Raji (cell line): Measurements from ENCODE around the gene CHMP6.

Experiments used
- POLR2A ChIP-seq: IDR thresholded peaks from 2 replicates; pipeline ENCODE4 v1.6.1; 2011; ENCODE audit warnings: low read depth, low read length, control low read depth; ENCODE audit not compliant: insufficient read depth

CHMP6 gene

DNA sequence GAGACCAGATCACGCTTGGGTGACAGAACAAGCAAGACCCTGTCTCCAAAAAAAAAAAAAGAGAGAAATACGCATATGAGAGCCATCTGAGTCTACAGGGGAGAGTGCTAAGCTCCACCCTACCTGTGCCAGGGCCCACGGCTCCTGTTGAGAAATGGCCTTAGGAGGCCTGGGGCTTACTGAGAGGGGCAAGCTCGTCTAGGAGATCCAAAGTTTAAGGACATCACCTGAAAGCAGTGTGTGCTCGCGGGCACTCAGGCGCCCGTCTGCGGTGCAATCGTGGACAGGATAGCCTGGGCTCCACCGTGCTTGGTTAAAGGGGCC is 28.8 kb downstream of the CHMP6 start:
- TF ChIP-seq POLR2A: no peak

DNA sequence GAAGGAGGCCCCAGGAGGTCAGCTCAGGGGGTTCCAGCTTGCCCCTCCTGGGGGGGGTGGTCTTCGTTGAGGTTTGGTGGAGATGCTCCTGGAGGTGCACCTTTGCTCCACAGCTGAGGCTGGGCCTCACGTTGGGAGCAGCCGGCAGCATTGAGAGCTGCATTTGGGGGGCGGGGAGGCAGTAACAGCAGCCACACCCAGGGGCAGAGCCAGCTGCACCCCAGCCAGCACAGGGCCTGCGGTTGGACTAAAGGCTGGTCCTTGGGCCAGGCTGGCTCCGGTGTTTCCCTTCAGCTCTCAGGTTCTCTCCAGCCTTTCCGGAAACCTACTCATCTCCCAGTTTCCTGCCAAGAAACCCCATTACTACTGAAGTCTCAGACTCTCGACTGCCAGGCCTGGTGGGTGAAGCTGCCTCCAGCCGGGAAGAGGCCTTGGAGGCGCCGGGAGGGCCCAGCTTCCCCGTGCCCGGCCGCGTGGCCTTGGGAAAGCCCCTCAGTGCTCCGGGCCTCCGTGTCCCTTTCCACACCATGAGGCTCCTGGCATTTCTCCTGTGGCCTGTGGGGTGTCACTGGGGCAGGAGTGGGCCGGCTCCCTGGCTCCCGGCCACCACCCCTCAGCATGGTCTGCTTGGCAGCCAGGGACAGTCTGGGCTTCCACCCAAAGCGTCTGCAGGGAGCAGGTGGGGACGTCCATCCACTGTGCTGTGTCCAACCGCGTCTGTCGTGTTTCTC is 29.3 kb downstream of the CHMP6 start:
- no peak for TF ChIP-seq POLR2A

DNA sequence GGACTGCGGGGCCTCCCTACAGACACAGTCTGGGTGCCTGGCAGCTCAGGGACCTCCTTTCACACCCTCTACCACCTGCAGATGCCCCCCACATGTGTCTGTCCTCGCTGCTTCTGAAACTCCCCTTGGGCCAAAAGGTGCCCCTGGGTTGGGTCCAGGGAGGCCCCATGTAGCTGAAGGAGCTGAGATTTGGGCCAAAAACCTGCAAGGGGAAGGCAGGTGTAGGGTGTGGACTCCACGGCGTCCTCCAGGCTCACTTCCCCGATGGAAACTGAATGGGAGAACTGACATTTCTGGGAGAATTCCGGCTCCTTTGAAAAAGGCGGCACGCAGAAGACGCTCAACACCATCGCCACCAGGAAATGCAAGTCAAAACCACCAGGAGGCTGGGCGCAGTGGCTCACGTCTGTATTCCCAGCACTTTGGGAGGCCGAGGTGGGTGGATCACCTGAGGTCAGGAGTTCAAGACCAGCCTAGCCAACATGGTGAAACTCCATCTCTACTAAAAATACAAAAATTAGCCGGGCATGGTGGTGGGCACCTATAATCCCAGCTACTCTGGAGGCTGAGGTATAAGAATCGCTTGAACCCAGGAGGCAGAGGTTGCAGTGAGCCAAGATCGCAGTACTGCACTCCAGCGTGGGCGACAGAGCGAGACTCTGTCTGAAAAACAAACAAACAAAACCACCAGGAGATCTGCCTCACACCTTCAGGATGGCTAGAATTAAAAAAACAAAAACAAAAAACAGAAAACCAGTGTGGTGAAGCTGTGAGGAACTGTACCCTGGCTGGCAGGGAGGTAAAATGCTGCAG is 30.1 kb downstream of the CHMP6 start:
- TF ChIP-seq POLR2A: no peak

DNA sequence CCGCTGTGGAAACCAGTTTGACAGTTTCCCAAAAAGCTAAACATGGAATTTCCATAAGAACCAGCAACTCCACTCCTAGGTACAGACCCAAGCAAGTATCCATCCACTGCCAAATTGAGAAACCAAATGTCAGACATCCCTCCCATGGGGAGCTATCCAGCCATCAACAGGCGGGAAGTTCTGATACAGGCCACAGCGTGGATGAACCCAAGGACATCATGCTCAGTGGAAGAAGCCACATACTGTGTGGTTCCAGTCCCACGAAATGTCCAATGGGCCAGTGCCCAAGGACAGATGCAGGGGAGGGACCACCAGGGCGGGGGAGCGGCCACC is 30.7 kb downstream of the CHMP6 start:
- TF ChIP-seq POLR2A: no peak

DNA sequence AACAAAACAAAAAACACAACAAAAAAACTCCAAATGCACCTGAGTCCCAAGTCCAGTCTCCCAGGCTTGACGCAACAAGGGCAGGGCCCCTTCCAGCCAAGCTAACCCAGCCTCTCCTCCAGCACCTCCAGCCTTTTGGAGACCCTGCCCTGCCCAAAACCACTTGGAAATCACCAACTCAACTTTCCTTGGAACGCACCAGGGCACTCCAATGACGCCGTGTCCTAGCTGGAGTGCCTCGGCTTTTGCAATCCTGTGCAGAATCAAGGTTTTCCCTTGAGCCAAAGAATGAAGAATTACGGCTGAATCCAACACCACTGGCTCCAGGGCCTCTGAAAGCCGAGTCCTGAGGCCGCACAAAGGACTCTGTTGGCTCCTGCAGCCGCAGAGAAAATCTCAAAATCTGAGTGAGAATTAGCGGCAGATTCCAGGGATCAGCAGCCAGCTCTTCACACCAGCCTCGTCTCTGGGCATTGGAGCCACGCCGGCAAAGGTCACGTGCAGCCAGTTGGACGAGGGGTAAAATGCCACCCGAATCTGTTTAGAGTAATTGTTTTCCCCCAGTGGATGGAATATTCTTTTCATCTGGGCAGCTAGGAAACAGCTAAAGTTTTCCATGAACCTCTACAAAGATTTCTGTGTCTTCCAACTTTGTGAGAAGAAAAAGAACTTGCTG is 33.6 kb downstream of the CHMP6 start:
- no peak for TF ChIP-seq POLR2A

DNA sequence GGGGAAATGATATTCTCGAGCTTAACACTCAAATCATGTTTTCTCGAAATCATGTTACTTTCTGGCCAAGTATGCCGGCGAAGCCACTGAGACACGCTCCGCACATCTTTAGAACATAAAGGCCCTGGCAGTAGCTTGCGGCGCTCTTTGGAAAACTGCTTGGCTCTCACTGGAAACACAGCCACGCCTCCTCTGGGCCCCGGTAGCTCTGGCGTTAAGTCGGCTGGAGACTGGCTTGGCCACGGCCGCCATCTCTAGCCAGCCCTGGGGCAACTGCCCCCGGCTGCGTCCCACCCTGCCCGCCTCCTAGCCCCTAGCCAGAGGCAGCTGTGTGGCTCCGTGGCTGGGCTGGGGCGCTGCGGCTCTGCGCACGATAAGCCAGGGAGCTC is 34.1 kb downstream of the CHMP6 start:
- TF ChIP-seq POLR2A: no peak

DNA sequence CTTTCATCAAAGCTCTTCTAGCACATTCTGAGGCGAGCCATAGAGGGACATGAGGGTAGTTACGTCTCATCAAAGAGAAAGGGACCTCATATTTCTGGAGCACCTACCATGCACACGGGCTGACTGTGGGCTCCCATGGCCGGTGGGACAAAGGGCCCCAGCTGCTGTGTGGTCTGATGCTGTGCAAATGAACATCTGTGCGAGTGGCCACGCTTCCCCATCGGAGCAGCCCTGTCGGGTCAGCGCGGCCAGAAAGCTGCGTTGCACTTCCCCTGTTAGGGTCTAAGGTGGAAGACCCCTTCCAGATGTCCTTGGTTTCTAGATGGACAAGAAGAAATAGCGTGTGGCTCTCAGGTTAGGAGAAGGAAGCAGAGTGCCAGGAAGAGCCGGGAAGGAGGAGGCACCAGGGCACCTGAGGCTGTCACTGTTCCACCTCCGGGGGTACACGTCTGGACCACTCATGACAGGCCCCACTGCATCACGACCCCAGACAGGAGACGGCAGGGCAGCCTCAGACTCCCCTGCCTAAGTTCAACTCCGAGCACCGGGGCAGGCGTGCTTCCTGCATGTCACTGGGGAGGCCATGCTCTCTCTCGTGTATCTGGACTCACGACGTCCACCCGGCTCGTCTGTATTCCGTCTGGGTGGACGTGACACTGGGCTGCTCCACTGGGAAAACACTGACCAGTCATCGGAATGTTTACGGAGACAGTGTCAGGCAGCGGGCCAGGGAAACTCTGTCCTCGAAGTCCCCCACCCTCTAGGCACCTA is 34.8 kb downstream of the CHMP6 start:
- no peak for TF ChIP-seq POLR2A

DNA sequence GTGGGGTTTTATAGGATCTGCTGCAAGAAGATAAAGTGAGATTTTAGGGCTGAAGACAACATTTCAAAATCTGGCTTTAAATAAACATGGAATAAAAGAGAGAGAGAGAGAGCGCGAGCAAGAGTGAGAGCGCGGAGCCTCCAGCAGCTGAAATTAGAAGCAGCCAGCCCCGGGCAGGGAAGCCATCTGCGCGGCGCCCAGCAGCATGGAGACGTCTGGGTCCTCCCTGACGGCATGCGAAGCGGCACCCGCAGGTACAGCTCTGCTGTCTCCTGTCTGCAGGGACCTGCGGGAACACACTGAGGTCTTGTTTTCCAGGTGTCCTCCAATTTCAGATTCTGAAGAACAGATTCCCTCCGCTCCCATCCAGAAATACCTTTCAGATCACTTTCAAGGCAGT is 35.4 kb downstream of the CHMP6 start:
- no peak for TF ChIP-seq POLR2A

DNA sequence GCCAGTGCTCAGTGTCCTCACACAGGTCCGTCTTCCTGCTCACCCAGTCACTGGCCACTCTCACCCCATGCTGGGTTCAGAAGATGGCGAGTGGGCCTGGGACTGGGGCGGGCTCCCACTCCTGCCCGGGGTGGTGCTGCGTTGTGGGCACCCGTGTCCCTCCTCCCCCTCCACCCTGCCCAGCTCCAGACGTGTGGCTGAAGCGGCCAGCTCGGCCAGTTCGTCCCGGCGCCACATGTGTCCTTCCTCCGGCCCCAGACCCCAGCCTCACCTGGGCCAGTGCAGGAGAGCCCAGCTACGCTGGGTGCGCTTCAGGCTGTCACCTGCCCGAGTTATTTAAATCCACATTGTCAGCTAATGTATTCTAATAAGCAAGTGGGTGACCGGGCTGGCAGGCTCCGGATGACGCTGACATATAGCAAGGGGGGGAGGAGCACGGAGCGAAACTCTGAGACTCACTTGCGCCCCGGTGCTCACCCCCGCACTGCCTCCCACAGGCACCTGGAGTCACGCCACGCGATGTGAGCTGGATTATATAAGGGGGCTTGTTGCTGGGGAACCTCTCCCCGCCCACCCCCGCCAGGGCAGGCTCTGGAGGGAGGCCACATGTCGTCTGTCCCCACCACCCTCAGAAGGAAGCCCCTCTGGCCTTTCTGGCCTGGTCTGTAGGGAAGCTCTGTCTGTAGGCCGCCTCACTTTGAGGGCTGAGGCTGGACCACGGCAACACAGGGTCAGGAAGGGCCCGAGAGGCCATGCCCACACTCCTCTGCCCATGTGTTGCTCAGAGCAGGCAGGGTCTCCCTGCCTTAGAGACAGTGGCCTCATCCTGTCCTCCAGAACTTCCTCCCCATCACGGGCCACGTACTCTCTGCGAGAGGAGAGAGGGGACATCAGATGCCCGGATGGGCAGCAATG is 36.2 kb downstream of the CHMP6 start:
- no peak for TF ChIP-seq POLR2A

DNA sequence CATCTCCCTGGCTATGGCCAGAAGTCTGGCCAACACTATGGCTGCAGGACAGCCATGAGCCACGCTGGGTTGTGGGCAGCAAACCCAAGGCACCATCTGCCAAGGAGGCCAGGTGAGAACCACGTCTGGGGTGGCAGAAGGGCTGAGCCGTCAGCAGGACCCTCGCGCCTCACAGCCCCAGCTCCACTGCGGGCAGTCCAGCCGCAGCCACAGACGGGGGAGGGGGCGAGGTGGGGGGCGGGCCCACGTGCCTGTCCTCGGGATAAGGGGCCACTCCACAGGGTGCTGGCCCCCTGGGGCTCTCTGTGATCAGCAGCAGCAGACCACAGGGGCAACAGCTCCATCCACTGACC is 36.8 kb downstream of the CHMP6 start:
- no peak for TF ChIP-seq POLR2A

DNA sequence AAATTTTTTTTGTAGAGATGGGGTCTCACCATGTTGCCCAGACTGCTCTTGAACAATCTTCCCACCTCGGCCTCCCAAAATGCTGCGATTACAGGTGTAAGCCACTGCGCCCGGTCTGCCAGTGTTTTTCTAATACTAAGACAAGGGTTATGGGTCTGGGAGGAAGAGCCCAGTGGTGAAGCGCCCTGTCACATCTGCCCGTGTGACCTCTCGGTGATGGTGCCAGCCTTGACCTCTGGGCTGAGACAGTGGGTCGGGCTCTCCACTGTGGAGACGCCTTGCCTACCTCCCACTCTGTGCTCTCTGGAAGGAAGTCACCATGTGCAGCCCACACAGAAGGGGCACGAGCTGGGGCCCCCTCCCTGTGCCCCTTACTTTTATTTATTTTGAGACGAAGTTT is 38.2 kb downstream of the CHMP6 start:
- TF ChIP-seq POLR2A: no peak

DNA sequence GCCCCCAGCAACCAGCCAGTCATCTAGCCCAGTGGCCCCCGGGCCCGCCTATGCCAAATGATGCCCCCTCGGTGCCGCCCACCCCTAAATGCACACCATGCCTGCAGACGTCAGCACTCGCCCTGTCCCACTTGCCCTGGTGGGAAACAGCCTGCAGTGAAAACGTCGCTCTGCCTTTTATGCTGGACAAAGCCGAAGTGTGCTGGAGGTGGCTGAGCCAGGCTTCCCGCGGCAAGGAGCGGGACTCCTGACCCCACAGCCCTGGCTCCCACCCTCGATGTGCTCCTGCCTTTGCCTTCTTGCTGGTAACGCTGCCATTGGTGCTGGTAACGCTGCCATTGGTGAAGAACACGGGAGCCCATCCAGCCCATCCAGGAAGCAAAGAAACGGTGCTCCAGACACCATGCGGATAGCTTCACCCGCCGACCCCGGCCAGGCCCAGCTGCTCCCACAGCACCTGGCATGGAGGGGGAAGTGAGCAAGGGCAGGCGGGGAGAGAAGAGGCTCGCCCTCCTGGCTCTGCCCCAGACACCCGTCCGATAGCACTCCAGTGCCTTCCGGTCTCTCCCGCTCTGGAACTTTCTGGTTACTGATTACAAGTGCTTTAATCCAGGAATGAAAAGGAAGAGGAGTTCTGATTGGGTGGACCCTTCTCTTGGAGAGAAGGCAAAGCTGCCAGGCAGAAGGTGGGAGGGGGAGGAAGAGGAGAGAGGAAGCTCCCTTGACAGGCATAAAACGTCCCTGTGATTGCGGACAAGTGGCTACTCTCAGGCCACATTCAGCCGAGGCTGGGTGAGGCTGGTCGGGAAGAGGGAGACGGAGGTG is 39.3 kb downstream of the CHMP6 start:
- no peak for TF ChIP-seq POLR2A
